B cell (primary cell): ENCODE results near the gene RBM33. TPM values are rescaled to one million over a fixed set of nuclear protein-coding genes. Genes with fewer than 3 reads are reported as not detected.
"Not testable (repeated sequence)": the region's sequence is repeated elsewhere in the genome, so short reads cannot be mapped to it uniquely, and the experiment has no call there.

ENCODE experiments used
- ATAC-seq: fragments of 200-7000 bp; cut with Tn5 transposase; one replicate; pipeline ENCODE4 v1.10.0; 2021; ENCODE audit warnings: low read depth, mild to moderate bottlenecking, moderate number of reproducible peaks, moderate library complexity
- CTCF ChIA-PET: fragments of 350-600 bp; sonication (Branson Sonifier 250); formaldehyde crosslinking; loops from one replicate; lab custom pipeline; 2021; ENCODE audit warnings: antibody characterized with exemption, inconsistent platforms; lab: Charles Lee
- POLR2A ChIA-PET: fragments of 350-600 bp; sonication (Branson Sonifier 250); formaldehyde crosslinking; loops from one replicate; lab custom pipeline; 2021; ENCODE audit warnings: antibody characterized with exemption; lab: Charles Lee
- DNase-seq: peaks from one replicate; pipeline ENCODE4 v3.0.0; 2013
- H2AFZ ChIP-seq: 2 replicates; pipeline ENCODE4 v1.6.1; 2012; ENCODE audit warnings: mild to moderate bottlenecking, low read depth, low read length; ENCODE audit not compliant: insufficient read depth, poor library complexity, severe bottlenecking
- H3K27ac ChIP-seq, 2 donors: 1 replicate in 1 of 2; 2 replicates in 1 of 2; pipeline ENCODE4 v1.5.1; 2012 to 2013; ENCODE audit warnings: low read length in 2 of 2, mild to moderate bottlenecking in 2 of 2, moderate library complexity in 1 of 2
- H3K27me3 ChIP-seq, 4 experiments: fragments of 200-600 bp in 1 of 4; sonication (generic) in 1 of 4; replicated peaks in 1 of 4; 1 replicate in 2 of 4; 2 replicates in 2 of 4; pipeline versions ENCODE4 v1.6.1 to v1.7.0; 2013 to 2016; ENCODE audit warnings: low read length in 3 of 4, mild to moderate bottlenecking in 2 of 4, mixed read lengths in 1 of 4, moderate library complexity in 1 of 4; ENCODE audit not compliant: insufficient read depth in 4 of 4, control insufficient read depth in 3 of 4; ENCODE audit errors: control extremely low read depth in 1 of 4
- H3K36me3 ChIP-seq, 2 experiments: replicated peaks in 1 of 2; 1 replicate in 1 of 2; 2 replicates in 1 of 2; pipeline versions ENCODE4 v1.6.1 to v1.7.1; 2013; ENCODE audit warnings: low read length in 1 of 2; ENCODE audit not compliant: insufficient read depth in 2 of 2, control insufficient read depth in 1 of 2; ENCODE audit errors: control extremely low read depth in 1 of 2, extremely low read depth in 1 of 2
- H3K4me1 ChIP-seq, 2 donors: fragments of 200-600 bp in 1 of 2; sonication (generic) in 1 of 2; 1 replicate in 1 of 2; 2 replicates in 1 of 2; pipeline versions ENCODE4 v1.5.1 to v1.6.1; 2013 to 2017; ENCODE audit warnings: low read length in 2 of 2; ENCODE audit not compliant: control insufficient read depth in 2 of 2, insufficient read depth in 2 of 2
- H3K4me2 ChIP-seq: replicated peaks from 2 replicates; pipeline ENCODE3; 2012; ENCODE audit warnings: mild to moderate bottlenecking, low read depth, low read length; ENCODE audit not compliant: poor library complexity, severe bottlenecking
- H3K4me3 ChIP-seq, 5 experiments: fragments of 200-600 bp in 1 of 5; sonication (generic) in 1 of 5; 1 replicate in 3 of 5; 2 replicates in 2 of 5; pipeline versions ENCODE4 v1.5.1 to v1.7.0; 2011 to 2016; ENCODE audit warnings: low read length in 4 of 5, mild to moderate bottlenecking in 4 of 5, low read depth in 2 of 5, control low read depth in 1 of 5, moderate library complexity in 1 of 5; ENCODE audit not compliant: insufficient read depth in 1 of 5; ENCODE audit errors: control extremely low read depth in 1 of 5, extremely low read depth in 1 of 5
- H3K79me2 ChIP-seq: fragments of 200-600 bp; sonication (generic); one replicate; pipeline ENCODE4 v1.6.0; 2016; ENCODE audit warnings: low read length; ENCODE audit not compliant: control insufficient read depth, insufficient read depth
- H3K9ac ChIP-seq: fragments of 200-600 bp; sonication (generic); 2 replicates; pipeline ENCODE4 v1.6.1; 2017; ENCODE audit warnings: mild to moderate bottlenecking, low read length, moderate library complexity
- H3K9me3 ChIP-seq, 3 donors: one replicate each; pipeline versions ENCODE4 v1.6.1 to v1.7.1; 2013; ENCODE audit warnings: low read length in 2 of 3; ENCODE audit not compliant: control insufficient read depth in 2 of 3, insufficient read depth in 1 of 3; ENCODE audit errors: control extremely low read depth in 1 of 3
- H4K20me1 ChIP-seq: 2 replicates; pipeline ENCODE4 v1.6.0; 2012; ENCODE audit warnings: mild to moderate bottlenecking, low read length; ENCODE audit not compliant: insufficient read depth, control insufficient read depth, poor library complexity, severe bottlenecking
- H3K27ac Mint-ChIP-seq: one replicate; pipeline ENCODE4 v1.8.0; 2021; ENCODE audit warnings: mixed read lengths
- H3K27me3 Mint-ChIP-seq: one replicate; pipeline ENCODE4 v1.8.0; 2021; ENCODE audit warnings: mixed read lengths
- H3K4me1 Mint-ChIP-seq: one replicate; pipeline ENCODE4 v1.8.0; 2021; ENCODE audit warnings: mixed read lengths
- H3K4me3 Mint-ChIP-seq: one replicate; pipeline ENCODE4 v1.8.0; 2021; ENCODE audit warnings: mixed read lengths
- H3K9me3 Mint-ChIP-seq: one replicate; pipeline ENCODE4 v1.8.0; 2022; ENCODE audit warnings: mixed read lengths; ENCODE audit not compliant: insufficient read depth
- EZH2 ChIP-seq: IDR thresholded peaks from 2 replicates; pipeline ENCODE4 v1.6.1; 2012; ENCODE audit warnings: borderline replicate concordance, low read depth, mild to moderate bottlenecking, moderate library complexity, low read length; ENCODE audit not compliant: insufficient read depth, poor library complexity, severe bottlenecking
- WGBS: methylation state at CpG from one replicate; pipeline ENCODE4 v1.1.5; 2013; ENCODE audit warnings: missing lambda C conversion rate; ENCODE audit not compliant: insufficient coverage; 5-methylcytosine and 5-hydroxymethylcytosine counted together
- intact Hi-C: fragments of 100-400 bp; cut with micrococcal nuclease; formaldehyde crosslinking; loops from one replicate; pipeline ENCODE4 v1.10.0; 2022
- polyA plus RNA-seq: library from polyadenylated mRNA; depleted of rRNA; stranded (reverse); fragments of >200 nt; gene quantifications from 2 replicates; pipeline ENCODE4 v1.2.3, GENCODE V29; 2012
- total RNA-seq, 2 donors: library from RNA; stranded (reverse); fragments of 120-200 nt in 1 of 2; gene quantifications; 1 replicate in 1 of 2; 2 replicates in 1 of 2; pipeline versions ENCODE4 v1.2.3 to v1.2.4, GENCODE V29; 2013 to 2022
- TF ChIP-seq, protein P1 (sequence below): fragments of 200-600 bp; IDR thresholded peaks from one replicate; pipeline ENCODE4 v1.8.0; 2022; ENCODE audit warnings: antibody characterized with exemption, mild to moderate bottlenecking

RBM33 gene
- total and polyA plus RNA-seq, 2 donors (not counting 1 experiment from before 2014, with no cell fraction given): 33.5 to 189 TPM

DNA sequence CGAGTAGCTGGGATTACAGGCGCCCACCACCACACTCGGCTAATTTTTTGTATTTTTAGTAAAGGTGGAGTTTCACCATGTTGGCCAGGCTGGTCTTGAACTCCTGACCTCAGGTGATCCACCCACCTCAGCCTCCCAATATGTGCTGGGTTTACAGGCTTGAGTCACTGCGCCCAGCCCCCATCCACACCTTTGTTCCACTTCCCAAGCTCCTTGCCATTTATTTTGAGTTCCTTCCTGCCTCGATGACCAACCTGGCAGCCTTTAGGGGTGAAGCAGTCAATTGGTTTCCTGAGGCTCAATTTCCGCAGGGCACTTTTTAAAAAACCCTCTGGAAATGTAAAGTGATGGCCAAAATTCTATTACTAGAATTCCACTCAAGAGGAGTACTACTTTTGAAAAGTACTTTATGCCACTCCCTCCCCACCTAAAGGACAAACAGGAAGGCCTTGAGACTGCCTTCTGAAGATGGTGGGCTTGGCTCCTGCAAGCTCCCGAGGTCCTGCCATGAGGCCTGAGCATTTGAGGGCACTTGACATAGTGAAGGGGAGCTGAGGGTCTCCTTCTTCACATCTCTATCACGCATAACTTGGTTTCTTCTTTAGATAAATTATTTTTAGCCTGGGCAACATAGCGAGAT is 32.5 kb upstream of the RBM33 start:
- Mint-ChIP-seq H3K27ac (no peak overlapping the region), H3K9me3 (peaks cover 3% of the 10 kb centered on the region), H3K27me3 (peaks cover 9% of the 10 kb centered on the region), H3K4me1 (peaks cover 15% of the 10 kb centered on the region), H3K4me3 (no peak overlapping the region)
- TF ChIP-seq, protein P1, sequence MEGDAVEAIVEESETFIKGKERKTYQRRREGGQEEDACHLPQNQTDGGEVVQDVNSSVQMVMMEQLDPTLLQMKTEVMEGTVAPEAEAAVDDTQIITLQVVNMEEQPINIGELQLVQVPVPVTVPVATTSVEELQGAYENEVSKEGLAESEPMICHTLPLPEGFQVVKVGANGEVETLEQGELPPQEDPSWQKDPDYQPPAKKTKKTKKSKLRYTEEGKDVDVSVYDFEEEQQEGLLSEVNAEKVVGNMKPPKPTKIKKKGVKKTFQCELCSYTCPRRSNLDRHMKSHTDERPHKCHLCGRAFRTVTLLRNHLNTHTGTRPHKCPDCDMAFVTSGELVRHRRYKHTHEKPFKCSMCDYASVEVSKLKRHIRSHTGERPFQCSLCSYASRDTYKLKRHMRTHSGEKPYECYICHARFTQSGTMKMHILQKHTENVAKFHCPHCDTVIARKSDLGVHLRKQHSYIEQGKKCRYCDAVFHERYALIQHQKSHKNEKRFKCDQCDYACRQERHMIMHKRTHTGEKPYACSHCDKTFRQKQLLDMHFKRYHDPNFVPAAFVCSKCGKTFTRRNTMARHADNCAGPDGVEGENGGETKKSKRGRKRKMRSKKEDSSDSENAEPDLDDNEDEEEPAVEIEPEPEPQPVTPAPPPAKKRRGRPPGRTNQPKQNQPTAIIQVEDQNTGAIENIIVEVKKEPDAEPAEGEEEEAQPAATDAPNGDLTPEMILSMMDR: no peak
- no peak for TF ChIP-seq EZH2
- peaks cover 0 to 3% of the 10 kb centered on the region in 2 donors for H3K4me1 ChIP-seq
- H3K4me3 ChIP-seq: no peak overlapping the region
- H3K4me2 ChIP-seq: no peak overlapping the region
- peaks cover 0 to 4% (median 0%) of the 10 kb centered on the region in 4 experiments for H3K27me3 ChIP-seq
- ChIA-PET POLR2A (no interaction called here), CTCF (interaction anchor here (3.0 kb wide), 1 partner anchor 13 kb away, joined by 15 read pairs; no protein-coding TSS in a partner anchor)
- H3K9me3 ChIP-seq: no peaks in the 10 kb centered on the region
- H3K79me2 ChIP-seq: no peaks in the 10 kb centered on the region
- H3K36me3 ChIP-seq: no peaks in the 10 kb centered on the region
- no peak overlapping the region for H2AFZ ChIP-seq
- ATAC-seq: no peak
- no peak overlapping the region for H3K9ac ChIP-seq
- intact Hi-C loops: no loop called here
- H3K27ac ChIP-seq: no peak overlapping the region
- no peak for DNase-seq
- no peaks in the 10 kb centered on the region for H4K20me1 ChIP-seq
- WGBS: 80% methylated on average over 1 of the region's 9 CpGs

DNA sequence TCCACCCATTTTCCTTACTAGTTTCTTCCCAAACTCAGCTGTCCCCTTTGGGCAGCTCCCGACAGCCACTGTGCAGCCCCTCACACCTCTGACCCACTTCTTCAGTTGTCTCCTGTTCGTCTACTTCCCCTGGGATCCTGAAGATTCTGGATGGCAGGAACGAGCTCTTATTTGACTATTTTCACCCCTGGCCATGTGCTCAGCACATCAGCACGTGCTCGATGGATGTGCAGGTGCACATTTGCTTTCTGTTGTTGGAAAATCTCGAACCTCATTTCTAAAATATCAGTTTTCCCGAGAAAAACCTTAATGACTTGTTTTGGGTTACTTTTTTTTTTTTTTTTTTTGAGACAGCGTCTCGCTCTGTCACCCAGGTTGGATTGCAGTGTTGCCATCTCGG is 31.8 kb upstream of the RBM33 start:
- 92% methylated on average over 4 of the region's 10 CpGs for WGBS
- CTCF ChIA-PET: interaction anchor here (1.0 to 3.0 kb wide), 2 partner anchors 14 to 122 kb away, joined by 3 to 15 read pairs; no protein-coding TSS in a partner anchor
- H3K9me3 ChIP-seq: no peaks in the 10 kb centered on the region
- TF ChIP-seq EZH2: no peak
- TF ChIP-seq, protein P1: no peak
- H3K27ac ChIP-seq: no peak overlapping the region
- intact Hi-C loops: no loop called here
- no peak overlapping the region for H2AFZ ChIP-seq
- DNase-seq (no peak), ATAC-seq (no peak)
- no peaks in the 10 kb centered on the region for H3K36me3 ChIP-seq
- H3K27ac Mint-ChIP-seq: no peak overlapping the region
- no peak overlapping the region for H3K4me3 Mint-ChIP-seq
- peaks cover 0 to 4% (median 0%) of the 10 kb centered on the region in 4 experiments for H3K27me3 ChIP-seq
- no peak overlapping the region for H3K4me2 ChIP-seq
- peaks cover 0 to 3% of the 10 kb centered on the region in 2 donors for H3K4me1 ChIP-seq
- no peaks in the 10 kb centered on the region for H3K79me2 ChIP-seq
- H4K20me1 ChIP-seq: no peaks in the 10 kb centered on the region
- H3K4me1 Mint-ChIP-seq: peaks cover 15% of the 10 kb centered on the region
- no peak overlapping the region for H3K9ac ChIP-seq
- POLR2A ChIA-PET: no interaction called here
- H3K9me3 Mint-ChIP-seq: peaks cover 3% of the 10 kb centered on the region
- peaks cover 9% of the 10 kb centered on the region for H3K27me3 Mint-ChIP-seq
- no peak overlapping the region for H3K4me3 ChIP-seq

DNA sequence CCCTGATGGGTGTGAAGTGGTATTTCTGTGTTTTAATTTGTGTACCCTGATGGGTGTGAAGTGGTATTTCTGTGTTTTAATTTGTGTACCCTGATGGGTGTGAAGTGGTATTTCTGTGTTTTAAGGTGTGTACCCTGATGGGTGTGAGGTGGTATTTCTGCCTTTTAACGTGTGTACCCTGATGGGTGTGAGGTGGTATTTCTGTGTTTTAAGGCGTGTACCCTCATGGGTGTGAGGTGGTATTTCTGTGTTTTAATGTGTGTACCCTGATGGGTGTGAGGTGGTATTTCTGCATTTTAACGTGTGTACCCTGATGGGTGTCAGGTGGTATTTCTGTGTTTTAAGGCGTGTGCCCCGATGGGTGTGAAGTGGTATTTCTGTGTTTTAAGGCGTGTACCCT is 29.4 kb upstream of the RBM33 start:
- POLR2A ChIA-PET, H3K4me2 ChIP-seq, H3K9ac ChIP-seq, H3K27ac ChIP-seq, H3K9me3 ChIP-seq, H3K27me3 Mint-ChIP-seq, H4K20me1 ChIP-seq, H3K4me1 ChIP-seq, H3K79me2 ChIP-seq, H3K4me3 ChIP-seq, CTCF ChIA-PET, H3K27me3 ChIP-seq, H3K27ac Mint-ChIP-seq, H3K4me1 Mint-ChIP-seq, H3K4me3 Mint-ChIP-seq, H2AFZ ChIP-seq, DNase-seq, ATAC-seq, intact Hi-C loops, H3K36me3 ChIP-seq, H3K9me3 Mint-ChIP-seq: not testable (repeated sequence)
- 99% methylated on average over 3 of the region's 6 CpGs for WGBS
